ENCODE results near the gene MACROD2. TPM values are rescaled to one million over a fixed set of nuclear protein-coding genes. Genes with fewer than 3 reads are reported as not detected.

The MACROD2 gene
- total RNA-seq, 5 donors from 2014 or later (not counting 1 experiment from before 2014, with no cell fraction given): 0.23 to 1.3 (median 0.51) TPM; not detected in 2

DNA sequence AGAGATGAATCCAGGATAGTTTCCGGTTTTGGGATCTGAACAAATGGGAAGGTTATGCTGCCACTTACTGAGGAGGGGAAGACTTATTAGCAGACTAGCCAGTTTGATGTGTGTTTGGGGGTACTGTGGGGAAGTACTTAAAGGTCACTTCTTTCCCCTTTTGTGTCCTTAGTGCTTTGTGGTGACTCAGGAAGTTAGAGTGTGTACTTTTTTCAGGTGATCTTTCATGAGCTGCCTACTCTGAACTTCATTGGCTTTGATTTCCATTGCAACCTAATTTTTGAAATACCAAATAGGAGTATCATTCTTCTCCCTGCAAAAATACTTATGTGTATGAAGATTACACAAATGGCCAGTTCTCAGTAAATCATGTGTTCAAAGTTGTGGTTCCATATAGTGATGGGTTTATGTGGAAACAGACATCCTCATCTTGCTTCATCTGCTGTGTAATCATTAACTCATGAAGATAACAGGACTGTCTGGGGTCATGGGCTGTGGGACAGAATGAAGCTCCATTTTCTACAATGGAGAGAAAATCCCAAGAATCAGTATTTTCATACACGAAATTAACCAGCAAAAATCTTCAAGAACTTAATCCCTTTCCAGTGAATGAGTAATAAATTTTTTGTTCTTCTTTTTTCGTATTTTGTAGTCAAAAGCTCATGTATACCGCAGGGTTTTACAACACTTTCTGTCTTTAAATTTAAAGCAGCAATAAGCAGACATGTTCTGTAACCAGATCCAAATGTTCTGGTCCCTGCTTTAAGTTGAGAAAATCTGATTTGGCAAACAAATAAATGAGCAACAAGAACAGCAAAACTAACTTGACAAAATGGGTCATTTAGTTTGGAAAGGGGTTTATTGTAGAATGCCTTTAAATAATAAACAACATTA is 614.3 kb downstream of the MACROD2 start:
- no peak for DNase-seq
- ChIA-PET CTCF (no interaction called here), POLR2A (no interaction called here)
- Mint-ChIP-seq H3K36me3 (no peaks in the 10 kb centered on the region), H3K4me1 (no peaks in the 10 kb centered on the region), H3K27ac (no peak overlapping the region), H3K9me3 (peaks cover 11 to 23% (median 17%) of the 10 kb centered on the region in 3 donors), H3K27me3 (no peaks in the 10 kb centered on the region), H3K4me3 (no peak overlapping the region)
- no peaks in the 10 kb centered on the region for H3K27me3 ChIP-seq (replicated peaks in 1 of 2; ENCODE audit: control insufficient read depth in 2 of 2, extremely low read depth in 1 of 2, insufficient read depth in 2 of 2, low read length in 1 of 2)
- H3K4me3 ChIP-seq (ENCODE audit: control insufficient read depth in 1 of 2, extremely low read depth in 1 of 2, low read length in 1 of 2): no peak overlapping the region
- H3K9me3 ChIP-seq: no peaks in the 10 kb centered on the region
- no peak for ATAC-seq (replicated peaks in 1 of 4)
- H3K4me1 ChIP-seq (ENCODE audit: control insufficient read depth in 1 of 2, extremely low read depth in 1 of 2, insufficient read depth in 2 of 2, low read length in 2 of 2): no peaks in the 10 kb centered on the region
- no peak overlapping the region for H3K27ac ChIP-seq (ENCODE audit: low read length)
- 71% methylated on average over 1 of the region's 4 CpGs for WGBS (ENCODE audit: insufficient coverage)
- no peaks in the 10 kb centered on the region for H3K36me3 ChIP-seq (ENCODE audit: control insufficient read depth in 2 of 2, extremely low read depth in 1 of 2, insufficient read depth in 1 of 2, low read length in 1 of 2)

DNA sequence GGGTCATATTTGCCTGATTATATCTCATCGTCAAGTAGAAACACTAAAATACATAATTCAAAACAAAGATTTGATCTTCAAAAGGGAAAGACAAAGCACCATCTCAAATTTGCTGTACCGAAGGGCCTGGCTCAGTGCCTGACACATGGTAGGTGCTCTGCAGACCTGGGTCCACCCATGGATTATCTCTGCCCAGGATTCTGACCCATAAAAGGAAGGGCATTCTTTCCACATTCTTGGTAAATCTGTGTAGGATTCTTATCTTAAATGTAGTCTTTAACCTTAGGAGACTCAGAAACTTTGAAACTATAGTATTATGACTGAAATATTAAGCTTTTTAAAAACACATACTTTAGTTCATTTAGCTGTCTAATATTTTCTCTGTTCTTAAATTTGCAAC is 616.2 kb downstream of the MACROD2 start:
- ChIA-PET CTCF (interaction anchor here in 1 of 2 donors (0.5 kb wide), 1 partner anchor 81 kb away, joined by 3 read pairs; no protein-coding TSS in a partner anchor), POLR2A (no interaction called here)
- Mint-ChIP-seq H3K4me1 (no peaks in the 10 kb centered on the region), H3K27ac (no peak overlapping the region), H3K27me3 (no peaks in the 10 kb centered on the region), H3K9me3 (peaks cover 20 to 35% (median 26%) of the 10 kb centered on the region in 3 donors), H3K36me3 (no peaks in the 10 kb centered on the region), H3K4me3 (no peak overlapping the region)
- WGBS (ENCODE audit: insufficient coverage): 83% methylated on average over 2 of the region's 2 CpGs
- Histone ChIP-seq H3K36me3 (ENCODE audit: control insufficient read depth in 2 of 2, extremely low read depth in 1 of 2, insufficient read depth in 1 of 2, low read length in 1 of 2) (no peaks in the 10 kb centered on the region), H3K4me3 (ENCODE audit: control insufficient read depth in 1 of 2, extremely low read depth in 1 of 2, low read length in 1 of 2) (no peak overlapping the region), H3K4me1 (ENCODE audit: control insufficient read depth in 1 of 2, extremely low read depth in 1 of 2, insufficient read depth in 2 of 2, low read length in 2 of 2) (no peaks in the 10 kb centered on the region), H3K9me3 (no peaks in the 10 kb centered on the region), H3K27ac (ENCODE audit: low read length) (no peak overlapping the region), H3K27me3 (replicated peaks in 1 of 2; ENCODE audit: control insufficient read depth in 2 of 2, extremely low read depth in 1 of 2, insufficient read depth in 2 of 2, low read length in 1 of 2) (no peaks in the 10 kb centered on the region)
- DNase-seq (no peak), ATAC-seq (replicated peaks in 1 of 4) (no peak)

DNA sequence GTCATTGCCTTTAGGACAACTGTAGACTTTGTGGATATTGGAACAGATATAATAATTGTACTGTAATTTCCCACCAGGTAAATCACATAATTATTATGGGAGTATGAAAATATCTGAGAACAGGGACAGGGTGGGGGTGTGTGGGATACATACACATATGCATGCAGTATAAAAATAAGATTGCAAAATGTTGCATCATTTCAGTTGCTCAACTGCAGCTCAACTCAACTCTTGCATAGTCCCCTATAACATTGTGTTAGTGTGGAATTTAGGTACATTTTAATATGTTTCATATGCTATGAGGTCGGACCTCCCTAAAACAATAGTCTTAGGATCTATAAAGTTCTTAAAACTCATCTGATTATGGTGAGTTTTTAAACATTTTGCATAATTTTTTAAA is 617.1 kb downstream of the MACROD2 start:
- CTCF ChIA-PET: no interaction called here
- no peak overlapping the region for H3K27ac Mint-ChIP-seq
- no peaks in the 10 kb centered on the region for H3K27me3 Mint-ChIP-seq

DNA sequence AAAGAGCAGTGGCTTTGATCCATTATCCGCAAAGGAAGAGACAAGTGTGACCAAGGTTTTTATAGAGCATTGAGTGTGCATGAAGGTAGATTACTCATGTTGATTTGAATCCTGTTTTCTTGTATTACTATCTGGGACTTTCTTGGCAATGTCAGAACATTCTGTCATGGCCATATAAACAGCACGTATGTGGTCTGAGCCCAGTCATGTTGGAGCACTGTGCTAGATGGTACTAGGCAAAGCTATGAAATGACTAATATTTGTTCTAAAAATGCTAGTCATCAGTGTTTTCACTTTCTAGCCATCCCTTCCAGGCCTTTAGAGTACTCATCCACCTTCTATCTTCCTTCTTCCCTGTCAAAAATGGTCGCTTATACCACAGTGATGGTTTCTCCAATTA is 620.7 kb downstream of the MACROD2 start:
- H3K4me3 ChIP-seq (ENCODE audit: control insufficient read depth in 1 of 2, extremely low read depth in 1 of 2, low read length in 1 of 2): no peak overlapping the region
- no peaks in the 10 kb centered on the region for H3K36me3 ChIP-seq (ENCODE audit: control insufficient read depth in 2 of 2, extremely low read depth in 1 of 2, insufficient read depth in 1 of 2, low read length in 1 of 2)
- Mint-ChIP-seq H3K36me3 (no peaks in the 10 kb centered on the region), H3K9me3 (peaks cover 16 to 28% (median 28%) of the 10 kb centered on the region in 3 donors), H3K27me3 (no peaks in the 10 kb centered on the region), H3K27ac (no peak overlapping the region), H3K4me1 (no peaks in the 10 kb centered on the region), H3K4me3 (no peak overlapping the region)
- no peak overlapping the region for H3K27ac ChIP-seq (ENCODE audit: low read length)
- no peak for ATAC-seq (replicated peaks in 1 of 4)
- no peak for DNase-seq
- no peaks in the 10 kb centered on the region for H3K4me1 ChIP-seq (ENCODE audit: control insufficient read depth in 1 of 2, extremely low read depth in 1 of 2, insufficient read depth in 2 of 2, low read length in 2 of 2)
- ChIA-PET POLR2A (no interaction called here), CTCF (no interaction called here)
- no peaks in the 10 kb centered on the region for H3K9me3 ChIP-seq
- WGBS (ENCODE audit: insufficient coverage): 100% methylated on average over 1 of the region's 3 CpGs
- no peaks in the 10 kb centered on the region for H3K27me3 ChIP-seq (replicated peaks in 1 of 2; ENCODE audit: control insufficient read depth in 2 of 2, extremely low read depth in 1 of 2, insufficient read depth in 2 of 2, low read length in 1 of 2)

More for the DNA sequence above, 617.1 kb downstream of the MACROD2 start:
- Mint-ChIP-seq H3K4me1 (no peaks in the 10 kb centered on the region), H3K9me3 (peaks cover 24 to 34% (median 26%) of the 10 kb centered on the region in 3 donors), H3K36me3 (no peaks in the 10 kb centered on the region), H3K4me3 (no peak overlapping the region)
- H3K9me3 ChIP-seq: no peaks in the 10 kb centered on the region
- no peaks in the 10 kb centered on the region for H3K4me1 ChIP-seq (ENCODE audit: control insufficient read depth in 1 of 2, extremely low read depth in 1 of 2, insufficient read depth in 2 of 2, low read length in 2 of 2)
- ATAC-seq (replicated peaks in 1 of 4) (no peak), DNase-seq (no peak)
- H3K36me3 ChIP-seq (ENCODE audit: control insufficient read depth in 2 of 2, extremely low read depth in 1 of 2, insufficient read depth in 1 of 2, low read length in 1 of 2): no peaks in the 10 kb centered on the region
- no peak overlapping the region for H3K27ac ChIP-seq (ENCODE audit: low read length)
- no CpG with 5 or more reads among the region's 1 CpG for WGBS (ENCODE audit: insufficient coverage)
- H3K27me3 ChIP-seq (replicated peaks in 1 of 2; ENCODE audit: control insufficient read depth in 2 of 2, extremely low read depth in 1 of 2, insufficient read depth in 2 of 2, low read length in 1 of 2): no peaks in the 10 kb centered on the region
- POLR2A ChIA-PET: interaction anchor here in 1 of 2 donors (0.9 kb wide), 1 partner anchor 1106 kb away, joined by 3 read pairs; no protein-coding TSS in a partner anchor
- no peak overlapping the region for H3K4me3 ChIP-seq (ENCODE audit: control insufficient read depth in 1 of 2, extremely low read depth in 1 of 2, low read length in 1 of 2)

DNA sequence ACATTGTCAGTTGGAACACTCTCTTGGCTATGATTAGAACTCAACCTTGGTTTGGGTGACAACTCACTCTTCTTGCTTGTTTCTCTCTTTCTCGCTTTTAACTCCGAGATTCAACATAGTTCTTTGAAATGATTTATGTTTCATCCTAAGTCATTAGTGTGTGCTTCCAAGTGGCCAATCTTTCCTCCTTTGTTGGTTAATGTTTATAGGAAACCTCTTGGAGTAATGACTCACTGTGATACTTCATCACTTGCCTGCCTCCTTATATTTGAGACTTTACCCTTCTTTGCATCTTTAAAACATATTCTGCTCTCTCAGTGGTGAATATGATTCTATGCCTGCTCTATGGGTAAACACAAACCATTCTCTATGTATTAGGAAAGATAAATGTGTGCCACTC is 621.8 kb downstream of the MACROD2 start:
- Mint-ChIP-seq H3K9me3 (peaks cover 16 to 29% (median 28%) of the 10 kb centered on the region in 3 donors), H3K36me3 (no peaks in the 10 kb centered on the region), H3K4me1 (no peaks in the 10 kb centered on the region), H3K27me3 (no peaks in the 10 kb centered on the region), H3K4me3 (no peak overlapping the region), H3K27ac (no peak overlapping the region)
- H3K36me3 ChIP-seq (ENCODE audit: control insufficient read depth in 2 of 2, extremely low read depth in 1 of 2, insufficient read depth in 1 of 2, low read length in 1 of 2): no peaks in the 10 kb centered on the region
- H3K27me3 ChIP-seq (replicated peaks in 1 of 2; ENCODE audit: control insufficient read depth in 2 of 2, extremely low read depth in 1 of 2, insufficient read depth in 2 of 2, low read length in 1 of 2): no peaks in the 10 kb centered on the region
- no peaks in the 10 kb centered on the region for H3K4me1 ChIP-seq (ENCODE audit: control insufficient read depth in 1 of 2, extremely low read depth in 1 of 2, insufficient read depth in 2 of 2, low read length in 2 of 2)
- CTCF ChIA-PET: no interaction called here
- DNase-seq: no peak
- WGBS (ENCODE audit: insufficient coverage): no CpG with 5 or more reads among the region's 2 CpGs
- no peak overlapping the region for H3K4me3 ChIP-seq (ENCODE audit: control insufficient read depth in 1 of 2, extremely low read depth in 1 of 2, low read length in 1 of 2)
- no peak for ATAC-seq (replicated peaks in 1 of 4)
- H3K9me3 ChIP-seq: no peaks in the 10 kb centered on the region
- no peak overlapping the region for H3K27ac ChIP-seq (ENCODE audit: low read length)
- POLR2A ChIA-PET: no interaction called here

DNA sequence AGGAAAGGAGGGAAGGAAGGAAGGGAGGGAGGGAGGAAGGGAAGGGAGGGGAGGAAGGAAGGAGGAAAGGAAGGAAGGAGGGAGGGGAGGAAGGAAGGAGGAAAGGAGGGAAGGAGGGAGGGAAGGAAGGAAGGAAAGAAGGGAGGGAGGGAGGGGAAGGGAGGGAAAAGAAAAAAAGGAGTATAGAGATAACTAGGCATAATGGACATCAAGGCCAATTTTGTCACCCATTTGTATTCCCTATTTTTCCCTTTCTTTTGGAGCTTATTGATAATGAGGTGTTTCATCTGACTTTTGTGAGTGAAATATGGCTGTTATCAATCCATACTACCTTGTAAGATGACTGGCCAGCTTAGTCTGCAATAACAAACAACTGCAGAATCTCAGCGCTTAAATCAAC is 624.1 kb downstream of the MACROD2 start:
- H3K27ac ChIP-seq (ENCODE audit: low read length): no peak overlapping the region

More for the DNA sequence above, 624.1 kb downstream of the MACROD2 start:
- POLR2A ChIA-PET: interaction anchor here in 1 of 2 donors (0.7 kb wide), 1 partner anchor 25 kb away, joined by 3 read pairs; no protein-coding TSS in a partner anchor
- no peaks in the 10 kb centered on the region for H3K27me3 Mint-ChIP-seq
- no peak for ATAC-seq (replicated peaks in 1 of 4)
- Histone ChIP-seq H3K36me3 (ENCODE audit: control insufficient read depth in 2 of 2, extremely low read depth in 1 of 2, insufficient read depth in 1 of 2, low read length in 1 of 2) (no peaks in the 10 kb centered on the region), H3K27me3 (replicated peaks in 1 of 2; ENCODE audit: control insufficient read depth in 2 of 2, extremely low read depth in 1 of 2, insufficient read depth in 2 of 2, low read length in 1 of 2) (no peaks in the 10 kb centered on the region), H3K4me3 (ENCODE audit: control insufficient read depth in 1 of 2, extremely low read depth in 1 of 2, low read length in 1 of 2) (no peak overlapping the region), H3K9me3 (no peaks in the 10 kb centered on the region), H3K4me1 (ENCODE audit: control insufficient read depth in 1 of 2, extremely low read depth in 1 of 2, insufficient read depth in 2 of 2, low read length in 2 of 2) (no peaks in the 10 kb centered on the region)
- CTCF ChIA-PET: interaction anchor here in 1 of 2 donors (0.7 kb wide), 1 partner anchor 425 kb away, joined by 3 read pairs; no protein-coding TSS in a partner anchor
- no CpG with 5 or more reads among the region's 1 CpG for WGBS (ENCODE audit: insufficient coverage)
- H3K9me3 Mint-ChIP-seq: peaks cover 24 to 28% (median 25%) of the 10 kb centered on the region in 3 donors
- no peak overlapping the region for H3K4me3 Mint-ChIP-seq
- no peaks in the 10 kb centered on the region for H3K36me3 Mint-ChIP-seq
- no peaks in the 10 kb centered on the region for H3K4me1 Mint-ChIP-seq
- no peak for DNase-seq
- H3K27ac Mint-ChIP-seq: no peak overlapping the region

Measured in T-cell (primary cell).